GM19193 (cell line): ENCODE measurements around the gene POLN.

Source experiments
- POLR2A ChIP-seq: IDR thresholded peaks from 4 replicates; pipeline ENCODE4 v1.6.1; 2011; ENCODE audit not compliant: insufficient read depth, insufficient read length; ENCODE audit errors: extremely low read depth

The POLN gene

DNA sequence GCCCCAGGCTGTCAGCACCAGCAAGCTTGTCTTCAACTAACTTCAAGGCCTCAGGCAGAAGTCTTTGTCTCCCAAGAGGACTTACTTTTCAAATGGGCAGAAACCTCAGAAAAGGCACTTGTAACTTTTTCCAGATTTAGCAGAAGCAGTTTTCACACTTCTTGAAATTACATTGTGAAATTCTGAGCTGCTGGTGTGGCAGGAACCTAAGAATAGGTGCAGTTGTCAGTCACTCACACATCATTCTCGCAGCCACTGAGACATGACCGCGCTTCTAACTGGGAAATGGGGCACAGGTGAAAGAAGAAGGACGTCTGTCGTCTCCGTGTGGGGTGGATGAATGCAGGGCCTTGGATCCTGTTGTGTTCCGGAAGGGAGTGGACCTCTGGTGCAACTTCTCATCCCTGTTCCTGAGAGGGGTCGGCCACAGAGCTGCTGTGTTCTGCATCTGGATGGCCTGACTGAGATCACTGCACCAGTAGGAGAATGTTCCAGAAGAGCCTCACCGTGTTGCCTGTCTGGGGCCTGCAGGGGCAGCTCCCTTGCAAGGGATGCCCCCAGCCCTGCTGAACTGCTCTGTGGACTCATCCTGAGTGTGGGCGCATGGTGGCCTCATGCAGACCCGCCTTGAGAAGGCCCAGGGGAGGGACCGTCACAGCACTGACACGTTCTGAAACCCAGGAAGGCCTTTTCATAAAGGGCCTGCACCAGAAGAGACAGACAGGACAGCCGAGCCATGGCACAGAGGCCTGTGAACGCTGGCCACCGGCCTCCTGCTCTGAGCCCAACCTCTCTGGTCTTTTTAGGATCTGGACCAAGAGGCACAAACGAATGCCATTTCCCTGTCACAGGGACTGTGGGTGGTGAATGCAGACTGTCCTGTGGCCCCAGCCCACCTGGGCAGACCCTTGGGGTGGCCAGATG is 164.1 kb downstream of the POLN start:
- no peak for TF ChIP-seq POLR2A

DNA sequence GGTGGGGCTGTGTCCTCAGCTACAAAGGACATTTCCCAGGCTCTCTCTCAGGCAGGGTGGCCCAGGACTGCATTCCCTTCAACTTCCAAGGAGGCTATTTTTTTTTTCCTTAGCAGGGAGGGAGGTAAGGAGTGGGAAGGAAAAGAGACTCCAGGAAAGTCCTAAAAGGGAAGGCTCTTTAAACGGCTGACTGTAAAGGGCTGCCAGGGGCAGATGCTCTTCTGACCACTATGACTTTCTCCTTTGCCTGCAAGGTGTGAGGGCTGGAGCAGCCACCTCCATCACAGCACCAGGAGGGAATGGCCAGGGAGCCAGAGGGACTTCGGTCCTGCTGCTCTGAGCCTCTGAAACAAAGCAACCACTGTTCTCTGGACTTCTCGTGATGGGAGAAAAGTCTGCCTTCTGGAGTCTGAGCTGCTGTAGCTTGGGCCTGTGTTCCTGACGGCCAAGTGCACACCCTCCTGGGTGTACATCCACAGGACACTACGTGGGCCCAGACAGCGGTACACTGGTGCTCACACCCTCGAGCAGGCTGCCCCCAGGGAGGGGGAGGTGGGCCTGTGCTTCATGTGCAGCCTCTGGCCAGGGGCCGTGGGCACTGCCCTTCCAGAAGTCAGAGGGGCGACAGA is 164.9 kb downstream of the POLN start:
- TF ChIP-seq POLR2A: no peak

DNA sequence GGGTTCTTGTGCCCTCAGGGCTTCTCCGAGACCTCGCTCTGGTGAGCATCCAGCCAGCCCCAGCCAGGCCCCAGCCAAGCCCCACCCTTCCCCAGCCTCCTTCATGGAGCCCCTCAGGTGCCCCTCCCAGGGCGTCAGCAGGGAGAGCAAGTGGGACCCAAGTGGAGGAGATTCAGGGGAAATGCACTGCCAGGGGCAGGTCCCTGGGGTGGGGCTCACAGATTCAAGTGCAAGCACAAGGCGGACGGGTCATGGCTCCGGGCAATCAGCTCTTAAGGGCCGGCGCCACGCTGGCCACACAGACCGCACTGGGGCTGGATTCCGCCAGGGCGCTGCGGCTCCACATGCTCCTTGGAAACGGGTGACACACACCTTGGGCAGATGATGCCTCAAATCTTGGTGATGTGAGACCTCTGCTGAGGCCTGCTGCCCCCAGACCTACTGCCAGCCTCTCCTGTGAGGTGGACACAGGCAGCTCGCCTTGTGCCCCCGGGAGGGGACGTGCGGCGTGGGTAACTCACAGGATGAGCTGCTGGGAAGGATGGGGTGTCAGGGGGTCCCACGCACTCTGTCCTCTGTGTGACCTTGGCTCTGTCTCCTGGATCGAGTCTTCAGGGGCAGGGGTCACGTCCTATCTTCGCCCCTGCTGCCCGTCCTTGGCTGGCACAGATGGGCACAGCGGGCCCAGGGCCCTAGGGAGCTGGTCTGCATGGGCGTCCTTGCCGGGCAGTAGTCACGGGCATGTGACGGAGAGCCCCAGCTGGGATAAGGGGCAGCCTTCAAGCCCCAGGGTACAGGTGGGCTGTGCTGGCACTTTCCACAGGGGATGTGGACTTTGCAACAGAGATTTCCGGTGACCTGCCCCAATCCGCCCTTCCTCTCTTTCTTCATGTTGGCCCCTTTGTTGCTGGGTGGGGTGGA is 165.7 kb downstream of the POLN start:
- TF ChIP-seq POLR2A: no peak

DNA sequence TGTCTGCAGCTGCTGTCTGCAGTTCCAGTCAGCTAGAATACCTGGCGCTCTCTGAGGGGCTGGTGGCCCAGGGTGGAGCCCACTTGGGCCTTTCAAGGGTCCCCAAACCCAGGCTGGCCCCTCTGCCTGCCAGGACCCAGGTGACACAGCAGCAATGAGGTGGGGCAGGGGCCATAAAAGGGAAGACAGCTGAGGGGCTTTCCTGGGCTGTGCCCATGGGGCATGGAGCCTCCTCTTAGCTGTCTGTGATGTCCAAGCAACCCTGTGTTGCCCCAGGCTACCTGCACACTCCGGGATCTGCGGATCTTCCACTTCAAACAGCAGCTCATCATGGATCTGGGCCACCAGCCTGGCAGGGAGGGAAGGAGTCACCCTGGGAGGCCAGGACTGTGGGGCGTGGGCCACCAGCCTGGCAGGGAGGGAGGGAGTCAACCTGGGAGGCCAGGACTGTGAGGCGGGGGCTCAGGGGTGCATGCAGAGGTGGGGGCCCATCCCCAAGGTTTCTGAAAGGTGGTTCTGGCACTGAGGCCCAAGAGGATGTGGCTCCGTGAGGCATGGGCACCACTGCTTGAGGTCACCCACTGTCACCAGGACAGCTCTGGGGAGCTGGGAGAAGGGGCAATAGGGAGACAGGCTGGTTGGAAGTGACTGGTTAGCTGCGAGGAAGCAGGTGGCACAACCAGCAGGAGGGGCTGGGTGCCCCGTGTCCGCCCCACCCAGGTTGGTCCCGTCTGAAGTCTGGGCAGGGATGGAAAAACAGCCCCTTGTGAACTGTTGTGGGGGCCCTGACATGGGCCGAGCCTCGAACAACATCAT is 166.5 kb downstream of the POLN start:
- TF ChIP-seq POLR2A: no peak

DNA sequence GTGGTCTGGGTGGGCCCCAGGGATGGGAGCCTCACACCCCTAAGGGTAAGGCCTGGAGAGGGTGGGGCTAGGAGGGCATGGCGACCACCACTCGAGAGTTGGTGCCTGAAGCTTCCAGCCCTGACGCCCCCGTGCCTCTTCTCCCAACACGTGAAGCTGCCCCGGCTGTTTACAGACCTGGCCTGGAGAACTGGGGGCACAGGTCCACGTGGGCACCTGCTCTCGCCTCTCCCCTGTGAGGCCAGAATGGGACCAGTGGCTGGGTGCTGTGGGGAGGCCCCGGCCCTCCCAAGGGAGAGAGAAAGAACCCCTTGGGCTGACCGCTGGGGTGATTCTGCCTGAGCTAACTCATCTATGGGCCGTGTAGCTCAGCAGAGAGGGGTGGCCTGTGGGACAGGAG is 167.3 kb downstream of the POLN start:
- TF ChIP-seq POLR2A: no peak

DNA sequence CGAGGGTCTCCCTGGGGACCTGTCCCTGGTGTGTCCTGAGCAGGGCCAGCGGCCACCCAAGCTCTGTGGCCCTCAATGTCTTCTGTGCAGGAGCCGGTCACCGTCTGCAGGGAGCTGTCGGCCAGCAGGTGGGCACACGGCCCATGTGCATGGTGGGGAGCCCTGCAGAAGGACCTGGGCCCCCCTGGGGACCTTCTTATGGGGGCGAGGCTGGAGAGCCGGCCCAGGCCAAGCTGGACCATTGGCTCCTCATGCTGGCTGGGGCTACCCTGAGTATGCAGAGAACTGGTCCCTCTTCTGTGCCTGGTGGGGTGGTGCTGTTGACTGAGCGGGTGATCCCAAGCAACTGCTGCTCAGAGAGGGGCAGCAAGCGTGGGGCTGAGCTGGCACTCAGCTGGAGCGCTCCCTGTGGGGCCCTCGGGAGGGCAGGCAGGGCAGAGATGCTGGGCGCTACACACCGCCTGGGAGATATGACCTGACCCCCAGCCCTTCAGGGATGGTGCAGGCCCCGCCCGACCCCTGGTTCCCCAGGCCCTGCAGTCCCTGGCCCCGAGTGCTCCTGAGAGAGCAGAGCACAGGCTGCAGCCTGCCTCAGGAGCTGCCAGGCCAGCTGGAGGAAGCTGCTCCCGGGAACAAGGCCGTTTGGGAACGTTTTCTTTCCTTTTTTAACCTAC is 168.0 kb downstream of the POLN start:
- no peak for TF ChIP-seq POLR2A

DNA sequence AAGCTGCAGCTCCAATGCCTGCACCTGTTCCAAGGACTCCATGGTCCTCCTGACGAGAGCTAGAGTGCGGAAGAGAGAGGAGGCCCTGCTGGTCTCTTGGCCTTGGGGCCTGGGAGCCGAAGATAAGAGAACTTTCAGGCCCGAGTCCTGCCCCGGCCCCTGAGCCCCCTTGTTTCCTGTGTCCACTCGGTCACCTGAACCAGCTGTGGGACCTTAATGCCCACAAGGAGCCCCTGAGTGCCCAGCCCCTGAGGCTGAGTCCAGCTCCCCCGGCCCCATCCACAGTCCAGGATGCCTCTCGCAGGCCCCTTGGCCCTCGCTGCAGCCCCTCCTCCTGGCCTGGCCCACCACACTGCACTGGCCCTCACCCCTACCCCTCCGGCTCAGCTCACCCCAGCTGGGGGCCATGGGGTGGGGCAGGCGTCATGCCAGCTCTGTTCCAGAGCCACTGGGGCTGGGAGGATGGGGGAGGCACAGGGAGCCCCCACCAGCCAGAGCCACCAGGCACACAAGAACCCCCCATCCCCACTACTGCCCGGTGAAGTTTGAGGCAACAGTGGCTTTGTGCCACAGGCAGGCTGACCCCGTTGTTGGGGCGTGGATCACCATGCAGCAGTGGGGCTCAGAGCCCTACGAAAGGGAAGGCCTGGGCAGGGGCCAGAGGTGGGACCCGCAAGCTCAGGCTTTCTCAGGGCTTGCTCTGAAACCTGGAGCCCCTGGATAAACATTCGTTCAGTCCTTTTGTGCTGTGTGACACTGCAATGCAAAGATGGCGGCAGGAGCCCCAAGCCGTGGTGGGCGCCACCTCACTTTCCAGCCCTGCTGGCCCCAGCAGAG is 168.7 kb downstream of the POLN start:
- TF ChIP-seq POLR2A: no peak

DNA sequence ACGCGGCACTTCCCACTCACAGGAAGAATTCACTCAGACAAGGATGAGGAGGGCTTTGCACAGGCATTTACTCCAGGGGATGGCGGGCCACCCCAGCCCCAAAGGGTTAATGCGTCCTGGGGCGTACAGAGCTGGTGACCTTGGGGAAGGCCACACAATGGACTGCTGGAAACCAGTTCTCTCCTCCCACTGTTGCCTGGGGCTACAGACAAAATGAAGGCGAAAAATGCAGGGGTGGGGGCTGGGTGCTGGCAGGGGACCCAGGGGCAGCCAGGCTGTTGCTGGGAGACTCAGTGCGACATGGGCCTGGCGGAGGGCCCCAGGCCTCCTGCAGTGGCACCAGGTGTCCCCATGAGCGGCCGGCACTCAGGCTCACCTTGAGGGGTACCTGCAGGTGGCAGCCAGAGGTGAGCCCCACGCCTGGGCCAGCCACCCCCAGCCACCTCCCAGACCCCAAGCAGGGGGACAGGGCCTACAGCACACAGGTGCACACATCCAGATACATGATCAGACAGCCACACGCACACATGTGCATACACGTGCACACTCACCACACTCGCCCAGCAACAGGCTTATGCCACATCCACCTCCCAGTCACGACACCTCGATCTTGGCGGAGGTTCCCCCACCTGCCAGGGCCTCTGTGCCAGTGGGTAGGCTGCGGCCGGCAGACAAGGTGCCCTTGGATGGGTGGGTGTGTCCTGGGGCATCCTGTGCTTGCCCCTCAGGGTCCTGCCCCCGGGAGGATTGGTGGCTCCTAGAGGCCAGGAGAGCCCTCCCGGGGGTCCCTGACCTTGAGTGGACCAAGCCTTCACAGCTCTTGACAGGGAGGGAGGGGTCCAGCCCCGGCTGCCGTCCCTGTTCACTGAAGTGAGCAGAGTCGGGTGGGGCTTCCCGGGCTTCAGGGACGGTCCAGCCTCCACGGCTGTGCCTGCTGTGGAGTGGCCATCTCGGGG is 169.7 kb downstream of the POLN start:
- TF ChIP-seq POLR2A: no peak

DNA sequence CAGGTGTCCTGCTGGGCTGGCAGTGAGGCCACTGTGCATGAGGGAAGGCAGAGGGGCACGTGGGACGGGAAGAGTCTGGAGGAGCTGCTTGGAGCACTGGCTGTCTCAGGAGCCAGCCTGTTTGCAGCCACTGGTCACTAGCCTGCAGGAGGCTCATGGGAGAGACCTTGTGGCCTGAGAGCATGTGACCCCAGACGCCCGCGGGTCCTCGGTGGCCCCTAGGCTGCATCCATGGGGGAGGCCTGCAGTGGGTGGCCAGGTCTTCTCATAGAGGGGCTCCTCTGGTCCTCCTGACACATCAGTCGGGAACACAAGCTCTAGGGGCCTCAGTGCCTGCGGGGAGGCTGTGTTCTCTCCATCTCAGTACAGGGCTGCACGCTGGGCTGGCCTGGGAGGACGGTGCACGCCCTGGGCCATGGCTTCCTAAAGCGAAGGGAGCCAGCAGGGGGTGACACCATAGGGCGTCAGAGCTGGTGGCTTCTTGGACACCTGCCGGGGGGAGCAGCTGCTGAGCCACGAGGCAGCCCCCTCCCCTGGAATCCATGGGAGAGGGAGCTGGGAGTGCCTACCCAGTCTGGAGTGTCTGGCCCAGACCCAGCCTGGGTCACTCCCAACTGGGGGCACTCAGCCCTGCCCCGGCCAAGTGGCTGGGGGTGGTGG is 170.5 kb downstream of the POLN start:
- TF ChIP-seq POLR2A: no peak

DNA sequence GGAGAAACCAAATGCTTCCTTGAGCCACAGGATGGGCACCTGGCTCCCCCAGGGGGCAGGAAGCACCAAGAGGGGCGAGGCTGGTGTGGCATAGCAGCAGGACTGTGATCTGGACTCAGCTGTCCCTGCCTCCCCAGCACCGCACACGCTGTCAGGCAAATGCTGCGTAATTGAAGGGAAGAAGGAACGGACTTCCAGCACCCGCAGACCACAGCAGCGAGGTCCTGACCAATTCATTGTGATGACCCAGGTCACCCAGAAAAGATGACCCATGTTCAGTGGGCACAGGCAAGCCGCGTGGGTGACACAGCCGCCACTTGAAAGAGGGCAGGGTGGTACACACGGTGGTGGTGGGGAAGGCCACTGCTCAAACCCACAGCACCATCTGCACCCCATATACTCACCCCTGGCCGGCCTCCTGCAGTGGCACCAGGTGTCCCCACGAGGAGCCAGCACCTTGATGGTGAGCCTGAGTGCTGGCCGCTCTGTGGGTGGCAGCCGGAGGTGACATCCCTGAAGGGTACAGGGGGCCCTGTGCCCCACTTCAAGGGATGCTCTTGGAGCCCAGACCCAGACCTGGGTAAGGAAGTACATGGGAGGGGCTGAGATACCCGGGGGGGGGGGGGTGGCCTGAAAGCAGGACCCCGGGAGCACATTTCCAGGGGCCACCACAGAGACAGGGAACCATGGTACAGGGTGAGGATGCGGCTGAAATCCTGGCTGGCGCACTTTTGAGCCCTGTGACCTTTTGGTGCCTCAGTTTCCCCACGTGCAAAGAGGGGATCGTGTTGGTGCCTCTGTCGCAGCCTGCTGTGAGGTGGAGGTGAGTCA is 171.3 kb downstream of the POLN start:
- TF ChIP-seq POLR2A: no peak

DNA sequence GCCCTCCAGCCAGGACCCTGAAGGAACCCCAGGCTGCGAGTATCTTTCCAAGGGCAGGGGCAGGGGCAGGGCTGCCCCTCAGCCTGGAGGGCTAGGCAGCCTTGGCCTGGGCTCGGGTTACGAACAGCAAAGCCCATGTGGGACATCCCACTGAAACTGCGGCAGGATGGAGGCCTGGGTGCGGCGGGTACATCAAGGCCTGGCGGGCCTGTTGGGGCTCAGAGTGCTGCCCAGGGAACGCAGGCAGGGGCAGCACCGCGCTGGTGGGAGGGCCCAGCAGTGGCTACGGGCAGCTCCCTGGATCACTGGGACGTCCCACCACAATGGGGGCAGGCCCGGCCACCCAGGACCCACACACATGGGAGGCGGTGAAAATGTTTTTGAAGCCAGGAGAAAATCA is 171.9 kb downstream of the POLN start:
- TF ChIP-seq POLR2A: no peak
